IgD-negative memory B cell (primary cell): ENCODE results near the gene ZNF267. TPM values are rescaled to one million over a fixed set of nuclear protein-coding genes. Genes with fewer than 3 reads are reported as not detected.
"Not testable (repeated sequence)": the region's sequence is repeated elsewhere in the genome, so short reads cannot be mapped to it uniquely, and the experiment has no call there.

Source experiments
- H3K27ac Mint-ChIP-seq, 3 donors: one replicate each; pipeline ENCODE4 v1.8.0; 2020 to 2022; ENCODE audit warnings: mild to moderate bottlenecking in 3 of 3, mixed read lengths in 3 of 3, moderate library complexity in 1 of 3
- H3K27me3 Mint-ChIP-seq: one replicate; pipeline ENCODE4 v1.8.0; 2021; ENCODE audit warnings: mixed read lengths
- H3K36me3 Mint-ChIP-seq: one replicate; pipeline ENCODE4 v1.8.0; 2020; ENCODE audit warnings: mild to moderate bottlenecking, mixed read lengths
- H3K4me1 Mint-ChIP-seq, 3 donors: one replicate each; pipeline ENCODE4 v1.8.0; 2020 to 2022; ENCODE audit warnings: mixed read lengths in 3 of 3, mild to moderate bottlenecking in 1 of 3
- H3K4me3 Mint-ChIP-seq, 4 donors: one replicate each; pipeline ENCODE4 v1.8.0; 2020 to 2022; ENCODE audit warnings: mild to moderate bottlenecking in 4 of 4, mixed read lengths in 4 of 4, moderate library complexity in 3 of 4
- H3K9me3 Mint-ChIP-seq, 3 donors: one replicate each; pipeline ENCODE4 v1.8.0; 2020 to 2021; ENCODE audit warnings: mixed read lengths in 3 of 3, mild to moderate bottlenecking in 1 of 3
- polyA plus RNA-seq: library from polyadenylated mRNA; unstranded; fragments of 300-500 nt; fragmentation: Illumina TruSeq; gene quantifications from one replicate; pipeline ENCODE4 v1.2.3, GENCODE V29; 2021

ZNF267 gene
- polyA plus RNA-seq, 1 donor from 2014 or later, result 18.1 TPM

DNA sequence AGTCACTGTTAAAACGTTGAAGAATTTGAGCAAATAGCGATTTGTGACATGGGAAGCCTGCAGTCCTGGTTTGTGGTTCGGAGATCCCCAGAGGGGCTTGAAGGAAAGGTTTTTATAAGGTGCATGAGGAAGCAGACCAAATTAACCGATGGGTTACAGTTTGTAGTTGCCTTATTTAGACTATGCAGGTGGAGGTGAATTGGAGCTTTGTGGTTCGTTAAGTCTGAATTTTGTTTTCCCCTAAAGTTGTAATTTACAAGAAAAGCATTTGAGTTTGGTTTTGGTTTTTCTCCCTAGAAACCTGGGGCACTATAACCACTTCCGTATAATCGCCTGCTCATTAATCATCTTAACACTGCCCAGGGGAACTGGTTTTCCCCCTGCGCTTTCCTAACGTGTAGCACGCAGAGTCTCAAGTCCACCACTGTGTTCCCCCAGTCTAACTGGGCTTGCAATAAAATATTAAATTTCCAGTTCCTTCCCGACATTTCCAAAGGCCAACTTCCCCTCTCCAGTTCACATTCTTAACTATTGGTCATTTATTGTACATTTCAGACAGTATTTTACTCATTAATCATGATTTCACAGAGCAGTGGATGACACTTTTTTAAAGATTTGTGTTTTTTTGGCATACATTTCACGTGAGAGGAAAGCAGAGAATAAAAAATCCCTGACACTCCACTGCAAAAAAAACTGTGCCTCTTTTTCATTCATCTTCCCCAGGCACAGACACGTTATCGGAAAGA is 932 bp downstream of the ZNF267 start:
- H3K4me3 Mint-ChIP-seq, result peak overlapping the region; percentile 92 to 98 (median 95)
- peak overlapping the region; percentile 11 to 98 (median 98) for H3K27ac Mint-ChIP-seq
- no peaks in the 10 kb centered on the region for H3K9me3 Mint-ChIP-seq
- H3K4me1 Mint-ChIP-seq, result peaks cover 43 to 71% (median 57%) of the 10 kb centered on the region in 3 donors
- H3K36me3 Mint-ChIP-seq, result no peaks in the 10 kb centered on the region
- H3K27me3 Mint-ChIP-seq, result no peaks in the 10 kb centered on the region

- Mint-ChIP-seq H3K4me1 (peaks cover 48 to 74% (median 62%) of the 10 kb centered on the region in 3 donors), H3K9me3 (no peaks in the 10 kb centered on the region), H3K27me3 (no peaks in the 10 kb centered on the region), H3K27ac (peak overlapping the region; percentile 11 to 98 (median 98)), H3K36me3 (no peaks in the 10 kb centered on the region), H3K4me3 (peak overlapping the region; percentile 92 to 98 (median 95))
Observed at GRCh38 chr16:31875112-31875803, 1.7 kb downstream of the ZNF267 start.

DNA sequence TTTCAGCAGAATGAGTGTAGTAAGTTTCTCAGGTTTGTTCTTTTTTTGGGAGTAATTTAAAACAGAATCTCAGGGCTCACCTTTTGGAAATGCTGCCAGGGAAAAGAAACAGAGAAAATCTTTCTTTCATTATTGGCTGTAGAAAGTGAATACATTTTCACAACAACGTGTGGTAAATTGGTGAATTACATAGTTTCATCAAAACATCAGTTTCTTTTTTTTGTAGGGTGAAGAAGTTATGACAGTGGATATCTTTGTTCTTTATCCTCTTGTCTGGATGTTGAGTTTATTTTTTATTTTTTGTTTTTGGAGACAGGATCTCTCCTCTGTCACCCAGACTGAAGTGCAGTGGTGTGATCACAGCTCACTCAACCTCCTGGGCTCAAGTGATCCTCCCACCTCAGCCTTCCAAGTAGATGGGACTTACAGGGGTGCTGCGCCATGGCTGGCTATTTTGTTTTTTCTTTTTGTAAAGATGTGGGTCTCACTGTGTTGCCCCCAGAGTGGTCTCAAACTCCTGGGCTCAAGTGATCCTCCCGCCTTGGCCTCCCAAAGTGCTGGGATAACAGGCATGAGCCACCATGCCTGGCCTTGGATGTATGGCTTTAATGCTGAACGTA is 2.4 kb downstream of the ZNF267 start:
- peak overlapping the region; percentile 63 to 98 (median 95) for H3K4me3 Mint-ChIP-seq
- no peaks in the 10 kb centered on the region for H3K36me3 Mint-ChIP-seq
- H3K27ac Mint-ChIP-seq, result peak overlapping the region; percentile 11 to 91 (median 20)
- peaks cover 44 to 72% (median 60%) of the 10 kb centered on the region in 3 donors for H3K4me1 Mint-ChIP-seq
- no peaks in the 10 kb centered on the region for H3K9me3 Mint-ChIP-seq
- H3K27me3 Mint-ChIP-seq, result no peaks in the 10 kb centered on the region

- no peaks in the 10 kb centered on the region for H3K27me3 Mint-ChIP-seq
- H3K4me1 Mint-ChIP-seq, result peaks cover 45 to 70% (median 63%) of the 10 kb centered on the region in 3 donors
- H3K4me3 Mint-ChIP-seq, result peak overlapping the region in 3 of 4 donors; percentile 66 to 98 (median 71)
- no peaks in the 10 kb centered on the region for H3K9me3 Mint-ChIP-seq
- H3K27ac Mint-ChIP-seq, result peak overlapping the region; percentile 77 to 93 (median 80)
- no peaks in the 10 kb centered on the region for H3K36me3 Mint-ChIP-seq
Observed at GRCh38 chr16:31876951-31877828, 3.6 kb downstream of the ZNF267 start.

- Mint-ChIP-seq H3K36me3 (no peaks in the 10 kb centered on the region), H3K9me3 (no peaks in the 10 kb centered on the region), H3K4me3 (peak overlapping the region in 3 of 4 donors; percentile 41 to 71 (median 66)), H3K4me1 (peaks cover 49 to 69% (median 66%) of the 10 kb centered on the region in 3 donors), H3K27me3 (no peaks in the 10 kb centered on the region), H3K27ac (peak overlapping the region; percentile 77 to 93 (median 80))
Observed at GRCh38 chr16:31877876-31878642, 4.5 kb downstream of the ZNF267 start.

GRCh38 chr16:31879937-31880321 is 6.3 kb downstream of the ZNF267 start:
- Mint-ChIP-seq H3K27ac (peak overlapping the region; percentile 45 to 84 (median 74)), H3K4me3 (peak overlapping the region in 3 of 4 donors; percentile 43 to 72 (median 60)), H3K9me3 (no peaks in the 10 kb centered on the region), H3K27me3 (no peaks in the 10 kb centered on the region), H3K36me3 (peaks cover 2% of the 10 kb centered on the region), H3K4me1 (peaks cover 43 to 63% (median 59%) of the 10 kb centered on the region in 3 donors)

- Mint-ChIP-seq H3K27ac (peak overlapping the region; percentile 45 to 84 (median 74)), H3K36me3 (peaks cover 4% of the 10 kb centered on the region), H3K4me3 (peak overlapping the region in 2 of 4 donors; percentile 60 to 72), H3K27me3 (no peaks in the 10 kb centered on the region), H3K4me1 (peaks cover 39 to 57% (median 56%) of the 10 kb centered on the region in 3 donors), H3K9me3 (no peaks in the 10 kb centered on the region)
Observed at GRCh38 chr16:31880322-31880979, 6.8 kb downstream of the ZNF267 start.

- H3K27me3 Mint-ChIP-seq, result no peaks in the 10 kb centered on the region
- H3K9me3 Mint-ChIP-seq, result peaks cover 6 to 8% (median 8%) of the 10 kb centered on the region in 3 donors
- peaks cover 44% of the 10 kb centered on the region for H3K36me3 Mint-ChIP-seq
- H3K4me1 Mint-ChIP-seq, result peaks cover 16 to 22% (median 17%) of the 10 kb centered on the region in 3 donors
- H3K27ac Mint-ChIP-seq, result no peak overlapping the region
- H3K4me3 Mint-ChIP-seq, result no peak overlapping the region
Observed at GRCh38 chr16:31886227-31886626, 12.6 kb downstream of the ZNF267 start.

GRCh38 chr16:31888735-31889134 is 15.1 kb downstream of the ZNF267 start:
- Mint-ChIP-seq H3K27me3 (no peaks in the 10 kb centered on the region), H3K9me3 (peaks cover 13 to 17% (median 13%) of the 10 kb centered on the region in 3 donors), H3K4me3 (peak overlapping the region in 1 of 4 donors; percentile 77), H3K36me3 (peaks cover 58% of the 10 kb centered on the region), H3K4me1 (peaks cover 10 to 18% (median 11%) of the 10 kb centered on the region in 3 donors), H3K27ac (peak overlapping the region in 1 of 3 donors; percentile 33)

GRCh38 chr16:31892111-31892510 is 18.5 kb downstream of the ZNF267 start:
- H3K27me3 Mint-ChIP-seq, H3K27ac Mint-ChIP-seq: not testable (repeated sequence)
- H3K4me3 Mint-ChIP-seq, result peak overlapping the region in 1 of 4 donors; percentile 55
- peaks cover 16 to 23% (median 22%) of the 10 kb centered on the region in 3 donors for H3K4me1 Mint-ChIP-seq
- peaks cover 82% of the 10 kb centered on the region for H3K36me3 Mint-ChIP-seq
- peaks cover 12 to 25% (median 17%) of the 10 kb centered on the region in 3 donors for H3K9me3 Mint-ChIP-seq

DNA sequence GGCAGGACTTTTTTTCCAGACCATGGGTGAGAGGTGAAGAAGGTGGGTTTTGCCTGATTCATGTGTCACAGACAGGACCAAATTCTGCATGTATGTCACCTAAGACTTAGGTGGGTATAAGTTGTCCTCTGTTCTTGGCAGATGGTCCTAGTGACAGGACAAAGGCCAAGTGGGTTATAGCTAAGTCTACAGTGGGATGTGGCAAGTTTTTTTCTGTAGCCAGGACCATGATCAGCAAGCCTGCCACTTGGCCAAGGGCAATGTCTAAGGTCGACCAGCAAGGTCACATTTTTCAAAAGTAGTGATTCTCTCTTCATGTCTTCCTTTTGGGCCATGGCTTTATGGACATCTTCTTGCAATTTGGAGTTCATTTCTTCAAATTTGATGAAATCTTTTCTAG is 20.2 kb downstream of the ZNF267 start:
- H3K4me1 Mint-ChIP-seq, result peaks cover 9 to 18% (median 17%) of the 10 kb centered on the region in 3 donors
- peak overlapping the region in 1 of 4 donors; percentile 5 for H3K4me3 Mint-ChIP-seq
- peaks cover 81% of the 10 kb centered on the region for H3K36me3 Mint-ChIP-seq
- H3K27me3 Mint-ChIP-seq, result no peaks in the 10 kb centered on the region
- H3K27ac Mint-ChIP-seq, result peak overlapping the region in 1 of 3 donors; percentile 76
- H3K9me3 Mint-ChIP-seq, result peaks cover 13 to 39% (median 19%) of the 10 kb centered on the region in 3 donors

- peaks cover 4 to 25% (median 8%) of the 10 kb centered on the region in 3 donors for H3K9me3 Mint-ChIP-seq
Observed at GRCh38 chr16:31897283-31897682, 23.7 kb downstream of the ZNF267 start.

GRCh38 chr16:31899505-31899904 is 25.9 kb downstream of the ZNF267 start:
- Mint-ChIP-seq H3K27me3 (no peaks in the 10 kb centered on the region), H3K36me3 (peaks cover 52% of the 10 kb centered on the region), H3K9me3 (peaks cover 3 to 21% (median 13%) of the 10 kb centered on the region in 3 donors), H3K4me3 (no peak overlapping the region), H3K4me1 (peaks cover 2 to 16% (median 8%) of the 10 kb centered on the region in 3 donors), H3K27ac (no peak overlapping the region)

More at GRCh38 chr16:31897283-31897682, 23.7 kb downstream of the ZNF267 start:
- no peak overlapping the region for H3K27ac Mint-ChIP-seq
- H3K4me3 Mint-ChIP-seq, result no peak overlapping the region
- H3K4me1 Mint-ChIP-seq, result peaks cover 12 to 23% (median 12%) of the 10 kb centered on the region in 3 donors
- peaks cover 60% of the 10 kb centered on the region for H3K36me3 Mint-ChIP-seq
- no peaks in the 10 kb centered on the region for H3K27me3 Mint-ChIP-seq
